ENCODE measurements around the gene SFPQ.
A peak's percentile ranks its signal among the peaks of the same experiment; 100 is the strongest.
"Not testable (repeated sequence)": the region's sequence is repeated elsewhere in the genome, so short reads cannot be mapped to it uniquely, and the experiment has no call there.

Gene SFPQ

GRCh38 chr1:35192853-35193664 lies at the start of gene SFPQ:
Gene SFPQ (minus strand): TSS chr1:35193145. CDS start chr1:35193049, 96 bp downstream.
- peak; percentile 95 for DNase-seq (ENCODE audit: low read depth in 1 of 2, low spot score in 1 of 2)

- not testable (repeated sequence) for DNase-seq (ENCODE audit: low read depth in 1 of 2, low spot score in 1 of 2)
Measured at GRCh38 chr1:35236772-35237171, 43.8 kb upstream of the SFPQ start.

- no peak for DNase-seq (ENCODE audit: low read depth in 1 of 2, low spot score in 1 of 2)
Measured at GRCh38 chr1:35231287-35231686, 38.3 kb upstream of the SFPQ start.

GRCh38 chr1:35229587-35230360 lies 36.8 kb upstream of the SFPQ start:
- no peak for DNase-seq (ENCODE audit: low read depth in 1 of 2, low spot score in 1 of 2)

GRCh38 chr1:35226546-35226945 lies 33.6 kb upstream of the SFPQ start:
- DNase-seq (ENCODE audit: low read depth in 1 of 2, low spot score in 1 of 2): no peak

- no peak for DNase-seq (ENCODE audit: low read depth in 1 of 2, low spot score in 1 of 2)
Measured at GRCh38 chr1:35223084-35223630, 30.2 kb upstream of the SFPQ start.

GRCh38 chr1:35222322-35223083 lies 29.6 kb upstream of the SFPQ start:
- no peak for DNase-seq (ENCODE audit: low read depth in 1 of 2, low spot score in 1 of 2)

- no peak for DNase-seq (ENCODE audit: low read depth in 1 of 2, low spot score in 1 of 2)
Measured at GRCh38 chr1:35220976-35221375, 28.0 kb upstream of the SFPQ start.

GRCh38 chr1:35215346-35215745 lies 22.4 kb upstream of the SFPQ start:
- DNase-seq (ENCODE audit: low read depth in 1 of 2, low spot score in 1 of 2): no peak

GRCh38 chr1:35211120-35211414 lies 18.1 kb upstream of the SFPQ start:
- DNase-seq (ENCODE audit: low read depth in 1 of 2, low spot score in 1 of 2): no peak

GRCh38 chr1:35210321-35211119 lies 17.6 kb upstream of the SFPQ start:
- no peak for DNase-seq (ENCODE audit: low read depth in 1 of 2, low spot score in 1 of 2)

GRCh38 chr1:35203295-35203694 lies 10.3 kb upstream of the SFPQ start:
- no peak for DNase-seq (ENCODE audit: low read depth in 1 of 2, low spot score in 1 of 2)

- peak; percentile 19 to 54 for DNase-seq (ENCODE audit: low read depth in 1 of 2, low spot score in 1 of 2)
Measured at GRCh38 chr1:35202048-35202719, 9.2 kb upstream of the SFPQ start.

GRCh38 chr1:35201631-35202030 lies 8.7 kb upstream of the SFPQ start:
- no peak for DNase-seq (ENCODE audit: low read depth in 1 of 2, low spot score in 1 of 2)

GRCh38 chr1:35192056-35192852 lies 691 bp downstream of the SFPQ start:
- peak; percentile 80 to 93 for DNase-seq (ENCODE audit: low read depth in 1 of 2, low spot score in 1 of 2)

GRCh38 chr1:35191429-35192055 lies 1.4 kb downstream of the SFPQ start:
- no peak for DNase-seq (ENCODE audit: low read depth in 1 of 2, low spot score in 1 of 2)

GRCh38 chr1:35190784-35191183 lies 2.2 kb downstream of the SFPQ start:
- no peak for DNase-seq (ENCODE audit: low read depth in 1 of 2, low spot score in 1 of 2)

- DNase-seq (ENCODE audit: low read depth in 1 of 2, low spot score in 1 of 2): no peak
Measured at GRCh38 chr1:35188578-35189392, 4.2 kb downstream of the SFPQ start.
